ENCODE data around the gene MEF2B.

- TF ChIP-seq CTCF (IDR thresholded peaks at IDR 0.05) (no peak), ZFX (IDR thresholded peaks at IDR 0.05; ENCODE audit: borderline replicate concordance) (no peak)
Measured at GRCh38 chr19:19105365-19106055, 64.6 kb downstream of the MEF2B start.

Measured in 22Rv1 (cell line).